ENCODE results near the gene TYROBP. TPM values are rescaled to one million over a fixed set of nuclear protein-coding genes. Genes with fewer than 3 reads are reported as not detected.

TYROBP gene
- total RNA-seq, 1 experiment from 2014 or later = not detected

- peaks cover 48% of the 10 kb centered on the region for H3K27me3 ChIP-seq (replicated peaks)
- no peak overlapping the region for H3K27ac ChIP-seq
- H3K4me3 ChIP-seq = no peak overlapping the region
- H3K9me3 ChIP-seq (replicated peaks) = no peaks in the 10 kb centered on the region
- no peak for DNase-seq (ENCODE audit: low read depth in 1 of 2, low spot score in 2 of 2)
- H3K36me3 ChIP-seq = no peaks in the 10 kb centered on the region
- H3K4me1 ChIP-seq (replicated peaks) = peaks cover 1% of the 10 kb centered on the region
Measured at GRCh38 chr19:35863018-35863417, 45.1 kb downstream of the TYROBP start.

DNA sequence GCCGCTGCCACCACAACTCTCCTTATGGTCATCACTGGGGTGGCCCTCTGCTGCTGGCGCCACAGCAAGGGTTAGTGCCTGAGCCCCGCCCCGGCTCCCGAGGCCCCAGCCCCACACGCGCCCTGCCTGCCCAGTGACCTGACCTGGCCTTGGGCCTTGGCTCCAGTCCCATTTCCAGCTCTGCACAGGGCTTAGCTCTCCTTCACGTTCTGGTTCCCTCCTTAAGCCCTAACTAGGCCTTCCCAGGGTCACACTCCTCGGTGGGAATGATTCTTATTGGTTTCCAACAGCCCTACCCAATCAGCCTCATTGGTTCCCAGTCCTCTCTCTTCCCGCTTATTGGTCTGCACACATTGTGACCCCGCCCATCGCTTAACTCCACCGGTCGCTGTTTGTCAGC lies 45.6 kb downstream of the TYROBP start:
- H3K4me1 ChIP-seq (replicated peaks) = no peaks in the 10 kb centered on the region
- H3K36me3 ChIP-seq = no peaks in the 10 kb centered on the region
- no peak overlapping the region for H3K4me3 ChIP-seq
- peaks cover 45% of the 10 kb centered on the region for H3K27me3 ChIP-seq (replicated peaks)
- H3K27ac ChIP-seq = no peak overlapping the region
- no peaks in the 10 kb centered on the region for H3K9me3 ChIP-seq (replicated peaks)
- DNase-seq (ENCODE audit: low read depth in 1 of 2, low spot score in 2 of 2) = no peak

- no peak for DNase-seq (ENCODE audit: low read depth in 1 of 2, low spot score in 2 of 2)
- Histone ChIP-seq H3K36me3 (no peaks in the 10 kb centered on the region), H3K4me3 (no peak overlapping the region), H3K27me3 (replicated peaks) (peaks cover 50% of the 10 kb centered on the region), H3K9me3 (replicated peaks) (no peaks in the 10 kb centered on the region), H3K27ac (no peak overlapping the region), H3K4me1 (replicated peaks) (no peaks in the 10 kb centered on the region)
Measured at GRCh38 chr19:35861640-35862160, 46.4 kb downstream of the TYROBP start.

GRCh38 chr19:35860818-35861639 lies 47.1 kb downstream of the TYROBP start:
- no peak overlapping the region for H3K27ac ChIP-seq
- H3K36me3 ChIP-seq = no peaks in the 10 kb centered on the region
- DNase-seq (ENCODE audit: low read depth in 1 of 2, low spot score in 2 of 2) = no peak
- no peaks in the 10 kb centered on the region for H3K9me3 ChIP-seq (replicated peaks)
- no peaks in the 10 kb centered on the region for H3K4me1 ChIP-seq (replicated peaks)
- H3K27me3 ChIP-seq (replicated peaks) = peaks cover 57% of the 10 kb centered on the region
- H3K4me3 ChIP-seq = no peak overlapping the region

DNA sequence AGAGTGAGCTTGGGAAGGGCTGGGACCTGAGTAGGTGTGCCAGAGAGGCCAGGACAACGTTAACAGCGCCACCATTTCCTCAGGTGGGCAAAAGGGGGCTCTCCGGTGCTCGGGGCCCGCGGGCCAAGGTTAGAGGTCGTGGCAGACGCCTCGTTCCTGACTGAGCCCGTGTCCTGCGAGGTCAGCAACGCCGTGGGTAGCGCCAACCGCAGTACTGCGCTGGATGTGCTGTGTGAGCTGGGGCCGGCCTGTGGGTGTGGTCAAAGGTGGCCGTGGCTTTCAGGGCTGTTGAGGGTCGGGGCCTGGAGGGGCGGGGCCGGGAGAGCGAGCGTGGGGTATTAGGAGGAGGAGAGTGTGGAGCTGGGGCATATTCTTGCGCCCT lies 47.7 kb downstream of the TYROBP start:
- Histone ChIP-seq H3K4me3 (no peak overlapping the region), H3K9me3 (replicated peaks) (no peaks in the 10 kb centered on the region), H3K27me3 (replicated peaks) (peaks cover 61% of the 10 kb centered on the region), H3K4me1 (replicated peaks) (no peaks in the 10 kb centered on the region), H3K27ac (no peak overlapping the region), H3K36me3 (no peaks in the 10 kb centered on the region)
- DNase-seq (ENCODE audit: low read depth in 1 of 2, low spot score in 2 of 2) = no peak

GRCh38 chr19:35859414-35859813 lies 48.7 kb downstream of the TYROBP start:
- H3K36me3 ChIP-seq = no peaks in the 10 kb centered on the region
- H3K9me3 ChIP-seq (replicated peaks) = no peaks in the 10 kb centered on the region
- DNase-seq (ENCODE audit: low read depth in 1 of 2, low spot score in 2 of 2) = no peak
- no peak overlapping the region for H3K27ac ChIP-seq
- no peak overlapping the region for H3K4me3 ChIP-seq
- H3K4me1 ChIP-seq (replicated peaks) = no peaks in the 10 kb centered on the region
- peaks cover 71% of the 10 kb centered on the region for H3K27me3 ChIP-seq (replicated peaks)

DNA sequence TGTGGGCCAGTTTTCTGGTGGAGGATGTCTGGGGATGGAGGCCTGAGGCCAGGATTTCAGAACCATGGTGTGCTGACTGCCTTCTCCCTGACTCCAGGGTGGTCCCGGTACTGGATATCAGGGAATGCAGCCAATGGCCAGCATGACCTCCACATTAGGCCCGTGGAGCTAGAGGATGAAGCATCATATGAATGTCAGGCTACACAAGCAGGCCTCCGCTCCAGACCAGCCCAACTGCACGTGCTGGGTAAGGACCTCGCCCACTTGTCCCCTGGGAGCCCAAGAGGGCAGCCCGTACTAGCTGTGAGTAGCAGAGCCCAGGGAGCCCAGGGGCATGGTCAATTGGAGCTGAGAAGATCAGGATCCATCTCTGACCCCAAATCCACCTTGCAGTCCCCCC lies 49.8 kb downstream of the TYROBP start:
- Histone ChIP-seq H3K4me3 (no peak overlapping the region), H3K27me3 (replicated peaks) (peaks cover 75% of the 10 kb centered on the region), H3K27ac (no peak overlapping the region), H3K36me3 (no peaks in the 10 kb centered on the region), H3K4me1 (replicated peaks) (no peaks in the 10 kb centered on the region), H3K9me3 (replicated peaks) (no peaks in the 10 kb centered on the region)
- no peak for DNase-seq (ENCODE audit: low read depth in 1 of 2, low spot score in 2 of 2)

DNA sequence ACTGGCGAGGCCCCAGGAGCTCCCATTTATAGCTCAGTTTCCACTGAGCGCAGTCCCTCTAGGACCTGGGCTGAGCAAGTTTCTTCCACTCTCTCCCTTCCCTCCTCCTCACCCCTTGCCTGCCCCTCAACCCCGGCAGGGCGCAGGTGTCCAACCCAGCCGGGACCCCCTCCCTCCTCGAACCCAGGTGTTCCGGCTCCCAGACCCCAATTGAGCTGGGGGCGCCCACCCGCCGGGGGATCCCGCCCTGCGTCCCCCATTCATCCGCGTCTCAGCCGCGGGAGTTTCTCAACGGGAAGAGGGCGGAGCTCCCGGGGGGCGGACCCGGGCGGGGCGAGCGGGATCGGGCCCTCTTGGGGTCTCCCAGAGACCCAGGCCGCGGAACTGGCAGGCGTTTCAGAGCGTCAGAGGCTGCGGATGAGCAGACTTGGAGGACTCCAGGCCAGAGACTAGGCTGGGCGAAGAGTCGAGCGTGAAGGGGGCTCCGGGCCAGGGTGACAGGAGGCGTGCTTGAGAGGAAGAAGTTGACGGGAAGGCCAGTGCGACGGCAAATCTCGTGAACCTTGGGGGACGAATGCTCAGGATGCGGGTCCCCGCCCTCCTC lies 51.4 kb downstream of the TYROBP start, which contains the start of gene KIRREL2:
TSS of gene KIRREL2 (plus strand) at position 366 of the 604 bp plus-strand sequence. CDS start at position 575, 209 bp downstream.
- no peaks in the 10 kb centered on the region for H3K9me3 ChIP-seq (replicated peaks)
- H3K4me3 ChIP-seq = no peak within 1 kb of the TSS
- DNase-seq (ENCODE audit: low read depth in 1 of 2, low spot score in 2 of 2) = no peak
- H3K36me3 ChIP-seq = no peaks in the 10 kb centered on the region
- H3K27me3 ChIP-seq (replicated peaks) = peaks cover 79% of the 10 kb centered on the region
- H3K4me1 ChIP-seq (replicated peaks) = no peaks in the 10 kb centered on the region
- H3K27ac ChIP-seq = no peak within 1 kb of the TSS

Other genes with a start within 250 kb of the TYROBP start
- not detected in 2 replicates for gene UPK1A, start 241.8 kb downstream of the TYROBP start, total RNA-seq (2014; rRNA removed; shearing (Covaris generic))
- gene ZBTB32, start 203.7 kb downstream of the TYROBP start, total RNA-seq (2014; rRNA removed; shearing (Covaris generic)) = not detected in 2 replicates
- gene KMT2B, start 190.3 kb downstream of the TYROBP start, total RNA-seq (2014; rRNA removed; shearing (Covaris generic)) = 4.9 and 7.4 TPM in 2 replicates
- gene IGFLR1, start 165.8 kb downstream of the TYROBP start, total RNA-seq (2014; rRNA removed; shearing (Covaris generic)) = 3.7 and 8.5 TPM in 2 replicates
- gene U2AF1L4, start 162.9 kb downstream of the TYROBP start, total RNA-seq (2014; rRNA removed; shearing (Covaris generic)) = 4.8 and 17.6 TPM in 2 replicates
- 16.6 and 28.7 TPM in 2 replicates for gene PSENEN, start 162.6 kb downstream of the TYROBP start, total RNA-seq (2014; rRNA removed; shearing (Covaris generic))
- 7.1 and 12.4 TPM in 2 replicates for gene LIN37, start 159.7 kb downstream of the TYROBP start, total RNA-seq (2014; rRNA removed; shearing (Covaris generic))
- gene HSPB6, start 151.3 kb downstream of the TYROBP start, total RNA-seq (2014; rRNA removed; shearing (Covaris generic)) = not detected in 2 replicates
- 7.3 and 8.8 TPM in 2 replicates for gene PROSER3, start 150.1 kb downstream of the TYROBP start, total RNA-seq (2014; rRNA removed; shearing (Covaris generic))
- 3.7 and 4.6 TPM in 2 replicates for gene ARHGAP33, start 132.7 kb downstream of the TYROBP start, total RNA-seq (2014; rRNA removed; shearing (Covaris generic))
- not detected in 2 replicates for gene PRODH2, start 95.5 kb downstream of the TYROBP start, total RNA-seq (2014; rRNA removed; shearing (Covaris generic))
- not detected in 2 replicates for gene NPHS1, start 55.8 kb downstream of the TYROBP start, total RNA-seq (2014; rRNA removed; shearing (Covaris generic))
- not detected in 2 replicates for gene KIRREL2, start 51.4 kb downstream of the TYROBP start, total RNA-seq (2014; rRNA removed; shearing (Covaris generic))
- 11.1 and 11.6 TPM in 2 replicates for gene APLP1, start 39.7 kb downstream of the TYROBP start, total RNA-seq (2014; rRNA removed; shearing (Covaris generic))
- gene NFKBID, start 7.8 kb downstream of the TYROBP start, total RNA-seq (2014; rRNA removed; shearing (Covaris generic)) = 0.66 and 3.3 TPM in 2 replicates
- 9.1 TPM in 1 of 2 replicates, not detected in the other for gene HCST, start 5.8 kb downstream of the TYROBP start, total RNA-seq (2014; rRNA removed; shearing (Covaris generic))
- 3.8 and 5.7 TPM in 2 replicates for gene LRFN3, start 28.1 kb upstream of the TYROBP start, total RNA-seq (2014; rRNA removed; shearing (Covaris generic))
- gene SDHAF1, start 86.9 kb upstream of the TYROBP start, total RNA-seq (2014; rRNA removed; shearing (Covaris generic)) = 34.4 and 53.4 TPM in 2 replicates
- 0.26 TPM in 1 of 2 replicates, not detected in the other for gene SYNE4, start 100.5 kb upstream of the TYROBP start, total RNA-seq (2014; rRNA removed; shearing (Covaris generic))
- 17.1 and 37.1 TPM in 2 replicates for gene ALKBH6, start 105.9 kb upstream of the TYROBP start, total RNA-seq (2014; rRNA removed; shearing (Covaris generic))
- gene CLIP3, start 124.6 kb upstream of the TYROBP start, total RNA-seq (2014; rRNA removed; shearing (Covaris generic)) = 1.5 and 2.3 TPM in 2 replicates
- gene THAP8, start 146.0 kb upstream of the TYROBP start, total RNA-seq (2014; rRNA removed; shearing (Covaris generic)) = 1.1 and 4.2 TPM in 2 replicates
- 21.4 and 23.3 TPM in 2 replicates for gene WDR62, start 146.6 kb upstream of the TYROBP start, total RNA-seq (2014; rRNA removed; shearing (Covaris generic))
- not detected in 2 replicates for gene OVOL3, start 202.8 kb upstream of the TYROBP start, total RNA-seq (2014; rRNA removed; shearing (Covaris generic))
- gene POLR2I, start 206.6 kb upstream of the TYROBP start, total RNA-seq (2014; rRNA removed; shearing (Covaris generic)) = 44.8 and 91.0 TPM in 2 replicates
- 305 and 427 TPM in 2 replicates for gene TBCB, start 207.2 kb upstream of the TYROBP start, total RNA-seq (2014; rRNA removed; shearing (Covaris generic))
- 241 and 466 TPM in 2 replicates for gene CAPNS1, start 231.8 kb upstream of the TYROBP start, total RNA-seq (2014; rRNA removed; shearing (Covaris generic))
- gene COX7A1, start 244.2 kb upstream of the TYROBP start, total RNA-seq (2014; rRNA removed; shearing (Covaris generic)) = not detected in 2 replicates

Measured in SJSA1 (cell line).